Activated T-helper 1 cell treated with anti-CD3 and anti-CD28 coated beads, Interleukin-2, amount 50 U/mL, for 16 hours (primary cell): ENCODE results near the gene ARHGEF4.
"Not testable (repeated sequence)": the region's sequence is repeated elsewhere in the genome, so short reads cannot be mapped to it uniquely, and the experiment has no call there.

ENCODE experiments used
- DNase-seq, 2 donors: peaks; one replicate each; pipeline ENCODE4 v3.0.0-alpha.2; 2020; ENCODE audit warnings: low read depth in 1 of 2, low spot score in 1 of 2

The ARHGEF4 gene

DNA sequence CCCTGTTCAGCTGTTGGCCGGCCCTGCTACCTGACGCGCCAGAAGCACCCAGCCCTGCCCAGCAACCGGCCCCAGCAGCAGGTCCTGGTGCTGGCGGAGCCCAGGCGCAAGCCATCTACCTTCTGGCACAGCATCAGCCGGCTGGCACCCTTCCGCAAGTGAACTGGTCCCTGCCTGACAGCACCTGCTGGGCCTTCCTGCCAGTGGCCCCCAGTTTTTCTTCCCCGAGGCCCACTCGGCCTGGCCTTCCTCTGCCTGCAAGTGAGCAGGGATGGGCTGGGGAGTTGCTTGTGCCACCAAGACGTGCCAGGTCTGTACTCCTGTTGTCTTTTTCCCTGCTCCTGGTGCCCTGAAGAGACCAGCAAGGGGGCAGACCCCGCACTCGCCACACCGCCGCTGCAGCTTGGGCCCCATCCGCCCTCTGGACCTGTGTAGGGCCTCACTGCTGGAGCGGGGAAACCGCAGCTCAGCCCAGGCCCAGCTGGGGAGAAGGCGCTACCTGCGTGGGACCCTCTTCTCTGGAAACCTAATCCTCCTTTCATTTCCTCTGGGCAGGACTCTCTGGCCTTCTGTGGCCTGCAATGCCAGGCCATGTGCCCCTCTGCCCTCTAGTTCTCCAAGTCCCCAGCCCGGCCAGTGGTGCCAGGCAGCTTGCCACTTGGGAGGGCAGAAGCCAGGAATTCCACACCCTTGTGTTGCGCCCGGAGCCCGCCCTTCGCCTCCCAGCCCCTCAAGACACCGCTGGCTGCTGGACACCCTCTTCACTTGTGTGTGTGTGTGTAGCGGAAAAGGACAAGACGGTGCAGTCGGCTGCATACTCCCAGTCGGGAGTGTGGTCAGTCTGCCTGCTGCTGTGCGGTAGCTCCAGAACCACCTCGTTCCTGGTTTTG is 209.6 kb downstream of the ARHGEF4 start:
- DNase-seq = no peak

DNA sequence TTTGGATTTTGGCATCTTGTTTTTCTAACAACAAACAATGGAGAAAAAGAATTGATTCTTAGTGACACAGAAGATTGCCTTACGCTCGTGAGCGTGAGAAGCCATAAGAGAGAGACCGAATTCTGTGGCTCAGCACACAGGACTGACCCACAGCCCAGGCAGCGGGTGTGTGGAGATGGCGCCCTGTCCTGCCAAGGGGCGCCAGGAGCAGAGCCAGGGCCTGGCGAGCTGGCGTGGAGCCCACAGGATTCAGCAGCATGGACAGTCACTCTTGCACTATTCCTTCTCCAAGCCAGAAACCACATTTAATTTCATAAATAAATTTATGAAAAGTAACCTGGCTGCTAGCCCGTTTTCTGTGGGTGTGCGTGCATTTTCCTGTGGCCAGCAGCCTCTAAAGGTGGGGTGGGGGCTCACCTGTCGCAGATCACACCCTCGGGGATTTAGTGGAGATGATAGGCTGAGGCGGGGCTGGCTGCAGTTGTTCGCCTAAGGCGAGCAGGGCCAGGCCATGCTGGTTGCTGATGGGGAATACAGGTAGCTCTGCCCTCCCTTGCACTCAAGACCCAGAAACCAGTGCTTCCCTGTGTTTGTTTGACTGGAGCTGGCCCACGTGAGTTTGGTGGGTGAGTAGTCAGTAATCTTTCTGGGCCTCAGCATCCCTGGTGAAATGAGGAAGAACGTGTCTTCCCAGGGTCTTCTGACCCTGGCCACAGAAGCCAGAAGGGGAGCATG is 210.4 kb downstream of the ARHGEF4 start:
- DNase-seq = no peak

DNA sequence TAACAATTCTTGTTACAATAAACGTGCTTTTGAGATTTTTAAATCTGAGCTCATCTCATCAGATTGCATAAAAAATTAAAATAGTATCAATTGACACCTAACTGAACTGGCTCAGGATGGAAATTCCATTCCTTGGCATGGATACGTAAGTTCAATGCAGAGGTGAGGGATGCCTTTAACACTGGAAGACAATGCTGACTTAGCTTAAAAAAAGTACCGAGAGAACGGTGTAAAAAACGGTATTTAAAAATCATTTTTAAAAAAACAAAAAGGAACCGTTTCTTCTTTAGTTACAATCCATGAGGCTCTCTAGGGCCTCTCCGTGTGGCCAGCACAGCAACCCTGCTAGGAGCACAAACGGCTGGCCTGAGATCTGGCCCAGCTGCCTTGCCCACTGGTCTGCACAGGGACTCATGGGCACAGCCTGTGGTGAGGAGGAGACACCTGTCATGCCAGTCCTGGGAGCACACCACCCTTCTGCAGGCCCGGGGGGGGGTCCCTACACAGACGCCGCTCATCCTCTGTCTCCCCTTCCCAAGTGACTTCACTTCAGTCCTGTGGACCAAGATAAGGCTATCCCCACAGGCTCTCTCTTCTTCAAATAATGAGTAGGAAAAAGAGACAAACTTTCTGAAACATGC is 211.3 kb downstream of the ARHGEF4 start:
- DNase-seq = no peak

DNA sequence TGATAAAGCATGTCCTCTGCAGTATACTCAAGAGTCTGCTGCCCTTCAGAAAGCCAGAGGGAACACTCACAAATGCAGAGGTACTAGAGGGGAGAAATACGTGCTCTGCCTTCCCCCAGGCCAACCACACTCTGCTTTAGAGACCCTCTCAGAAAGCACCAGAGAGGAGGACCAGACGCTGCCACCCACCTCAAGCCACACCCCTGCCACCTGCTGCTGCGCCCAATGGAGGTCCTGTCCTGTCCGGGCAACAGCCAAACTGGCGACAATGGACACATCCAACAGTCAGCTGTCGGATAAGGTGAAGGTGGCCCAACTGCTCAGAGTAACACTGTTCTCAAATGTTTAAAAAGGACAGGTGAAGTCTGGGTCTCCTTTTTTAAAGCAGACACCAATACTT is 211.9 kb downstream of the ARHGEF4 start:
- no peak for DNase-seq

DNA sequence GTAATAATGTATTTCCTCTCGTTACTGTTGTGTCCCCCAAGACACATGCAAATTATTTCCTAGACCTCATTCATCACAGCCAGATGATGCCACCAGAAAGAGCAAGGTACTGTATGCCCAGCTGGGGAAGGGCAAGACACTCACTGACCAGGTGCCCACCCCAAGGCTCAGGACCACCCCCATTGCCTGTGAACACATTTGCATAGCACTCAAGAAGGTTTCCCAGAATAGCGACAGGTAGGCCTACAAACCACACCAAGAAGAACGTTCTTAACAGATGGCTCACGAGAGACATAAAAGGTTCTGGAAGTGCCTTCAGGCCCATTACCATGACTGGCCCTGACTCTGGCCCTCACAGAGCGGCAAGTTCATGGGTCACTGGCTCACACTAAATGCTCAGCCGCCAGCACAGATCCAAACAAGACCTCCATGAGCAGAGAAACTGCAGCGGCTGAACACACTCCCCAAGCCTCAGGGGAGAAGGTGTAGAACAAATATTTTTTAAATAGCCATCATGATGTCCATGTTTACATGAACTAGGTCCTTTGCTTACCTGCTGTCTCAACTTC is 212.5 kb downstream of the ARHGEF4 start:
- DNase-seq = no peak

DNA sequence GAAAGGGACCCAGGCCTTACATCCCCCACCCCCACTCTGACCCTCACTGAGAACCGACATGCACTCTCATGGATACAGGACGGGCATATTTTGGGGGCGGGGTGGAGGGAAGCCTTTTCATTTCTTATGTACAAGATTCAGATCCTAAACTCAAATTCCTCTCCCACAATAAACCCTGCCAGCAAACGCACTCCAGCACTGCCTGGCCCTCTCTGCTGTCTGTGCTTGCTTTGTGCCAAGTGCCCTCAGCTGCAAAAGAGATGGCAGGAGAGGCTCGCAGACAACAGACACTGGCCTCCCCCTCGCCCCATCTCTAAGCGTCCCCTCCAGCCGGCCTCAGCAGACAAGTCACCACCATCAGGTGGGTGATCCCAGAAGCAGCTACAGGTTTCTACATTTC is 214.2 kb downstream of the ARHGEF4 start:
- no peak for DNase-seq

DNA sequence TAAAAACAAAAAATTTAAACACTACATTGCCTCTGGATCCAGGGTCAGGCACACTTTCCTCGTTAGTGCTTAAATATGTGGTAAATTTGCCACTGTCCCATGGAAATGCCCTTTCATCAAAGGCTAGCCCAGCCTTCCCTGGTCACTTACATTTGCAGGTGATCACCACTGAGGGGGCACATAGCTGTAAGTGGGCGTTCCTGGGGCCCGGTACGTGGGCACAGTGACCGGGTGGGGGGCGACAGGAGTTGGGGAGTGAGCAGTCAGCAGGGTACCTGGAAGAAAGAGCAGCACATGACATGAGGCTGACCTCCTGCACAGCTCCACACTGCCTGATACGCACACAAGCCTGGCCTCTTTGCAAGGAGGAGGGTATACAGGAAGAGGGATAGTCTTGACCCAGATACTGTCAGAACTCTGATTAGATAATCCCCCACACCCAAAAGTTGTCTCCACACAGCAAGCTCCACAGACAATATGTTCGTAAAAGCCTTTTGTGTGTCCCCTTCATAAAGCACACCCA is 216.1 kb downstream of the ARHGEF4 start:
- no peak for DNase-seq

DNA sequence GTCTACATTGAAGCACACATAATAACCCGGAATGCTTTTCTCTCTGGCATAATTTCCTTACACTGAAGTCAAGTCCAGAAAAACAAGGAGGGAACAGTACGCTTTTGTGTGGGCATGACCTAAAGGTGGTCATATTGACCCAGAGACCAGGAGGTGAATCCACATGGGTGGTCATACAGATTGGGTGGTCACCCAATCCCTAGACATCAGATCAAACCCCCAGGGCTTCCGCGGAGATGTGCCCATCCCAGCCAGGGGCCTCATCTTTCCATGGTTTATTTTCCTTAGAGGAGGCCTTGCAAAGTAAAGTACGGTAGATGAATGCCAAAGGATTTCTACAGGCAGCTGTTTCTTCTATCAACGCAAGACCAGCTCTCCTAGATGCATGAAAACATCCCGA is 217.8 kb downstream of the ARHGEF4 start:
- DNase-seq = no peak

DNA sequence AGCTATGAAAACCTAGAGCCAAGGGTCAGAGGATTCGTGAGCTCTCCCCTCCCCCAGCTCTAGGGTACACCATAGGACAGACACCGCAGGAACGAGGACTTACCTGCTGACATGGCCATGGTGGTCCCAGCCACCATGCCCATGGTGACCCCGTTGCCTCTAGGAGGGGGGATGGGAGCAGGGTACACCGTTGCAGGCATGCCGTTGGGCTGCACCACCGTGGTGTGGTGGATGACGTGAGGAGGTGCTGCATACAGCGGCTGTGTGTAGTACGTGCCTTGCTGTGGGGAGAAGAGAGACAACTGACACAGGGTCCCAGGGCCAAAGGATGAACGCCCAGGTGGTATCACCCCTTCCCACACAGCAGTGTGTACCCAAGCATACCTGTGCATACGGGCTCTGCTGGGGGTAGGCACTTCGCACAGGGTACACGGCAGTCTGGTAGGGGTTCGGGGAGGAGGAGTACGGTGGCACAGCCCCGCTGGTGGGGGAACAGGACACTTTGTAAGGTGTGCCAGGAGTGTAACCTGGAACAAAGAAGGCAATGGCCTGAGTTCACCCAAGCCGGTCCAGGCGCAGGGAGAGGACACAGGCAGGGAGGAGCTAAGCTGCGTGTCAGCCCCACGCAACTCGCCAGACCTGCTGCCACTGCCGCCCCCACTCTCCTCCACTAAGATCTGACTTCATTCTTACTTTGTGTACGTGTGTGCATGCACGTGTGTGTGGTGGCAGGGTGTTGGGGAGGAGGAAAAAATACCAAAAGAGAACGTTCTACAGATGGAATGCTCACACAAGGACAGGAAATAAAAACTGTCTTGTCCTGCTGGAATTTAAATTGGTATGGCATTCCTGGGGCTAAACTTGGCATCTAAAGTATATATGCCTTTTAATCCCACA is 218.7 kb downstream of the ARHGEF4 start:
- no peak for DNase-seq

DNA sequence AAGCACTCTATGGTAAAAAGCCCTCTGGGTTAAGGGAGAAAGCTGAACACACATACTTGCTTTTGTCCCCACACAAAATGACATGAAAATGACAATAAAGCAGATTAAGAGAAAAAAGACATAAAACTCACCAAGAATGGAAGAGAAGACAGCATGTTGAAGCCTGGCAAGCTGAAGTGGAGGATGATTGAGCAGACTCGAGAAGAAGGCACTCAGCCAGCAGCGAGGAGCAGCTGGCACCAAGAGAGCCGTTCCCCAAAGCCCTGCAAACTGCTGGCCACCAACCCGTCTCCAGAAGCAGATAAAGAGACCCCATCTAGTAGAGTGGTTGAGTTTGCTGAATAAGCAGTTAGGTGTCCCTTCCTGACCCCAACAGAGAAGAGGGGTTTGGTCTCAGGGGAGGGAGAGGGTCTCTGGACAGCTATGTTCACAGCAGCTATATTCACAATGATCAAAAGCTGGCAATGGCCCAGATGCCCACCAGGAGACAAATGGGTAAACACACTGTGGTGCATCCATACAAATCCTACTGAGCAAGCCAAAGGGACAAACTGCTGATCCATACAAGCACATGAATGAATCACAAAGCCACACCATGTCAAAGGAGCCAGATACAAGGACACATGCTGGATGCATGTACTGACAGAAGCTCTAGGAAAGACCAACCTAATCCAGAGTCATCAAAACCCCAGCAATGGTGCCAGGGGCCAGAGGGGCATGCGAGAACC is 219.7 kb downstream of the ARHGEF4 start:
- no peak for DNase-seq

DNA sequence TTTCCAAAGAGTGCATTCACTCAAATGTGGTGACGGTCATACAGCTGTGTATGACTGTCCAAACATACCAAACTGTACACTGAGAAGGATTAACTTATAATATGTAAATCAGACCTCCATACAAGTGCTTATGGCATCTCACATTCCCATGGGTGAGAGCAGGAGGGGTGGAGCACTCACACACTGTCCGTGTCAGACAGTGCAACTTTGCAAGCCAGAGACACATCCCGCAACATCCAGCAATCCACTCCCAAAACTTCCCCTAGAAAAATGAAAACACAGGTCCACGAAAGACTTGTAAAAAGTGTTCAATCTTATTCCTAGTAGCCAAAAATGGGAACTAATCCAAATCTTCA is 220.2 kb downstream of the ARHGEF4 start:
- DNase-seq = no peak

DNA sequence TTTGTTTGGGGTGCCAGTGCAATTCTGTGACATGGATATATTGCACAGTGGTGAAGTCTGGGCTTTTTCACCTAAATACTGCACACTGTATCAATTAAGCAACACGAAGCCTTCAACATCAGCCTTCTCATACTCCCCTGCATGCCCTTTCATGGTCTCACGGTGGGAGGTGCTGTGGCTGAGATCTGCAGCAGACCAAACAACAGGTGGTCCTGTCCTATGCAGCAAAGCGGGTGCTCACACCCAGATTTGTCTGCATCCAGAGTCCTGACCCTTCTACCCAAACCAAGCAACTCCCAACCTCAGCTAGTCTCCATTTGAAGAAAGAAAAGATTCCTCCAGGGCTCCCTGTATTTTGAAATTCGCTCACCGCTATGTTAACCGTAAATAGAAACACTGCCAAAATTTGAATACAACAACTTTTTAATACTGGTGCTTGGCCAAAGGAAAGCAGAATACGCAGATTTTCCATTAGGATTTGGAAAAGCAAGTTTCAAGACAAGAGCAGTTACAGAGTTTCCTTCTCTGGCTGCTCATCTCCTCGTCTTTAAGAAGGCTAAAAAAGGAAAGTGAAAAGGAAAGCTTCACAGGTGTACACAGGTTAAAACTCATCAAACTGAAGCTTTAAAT is 221.6 kb downstream of the ARHGEF4 start:
- no peak for DNase-seq

DNA sequence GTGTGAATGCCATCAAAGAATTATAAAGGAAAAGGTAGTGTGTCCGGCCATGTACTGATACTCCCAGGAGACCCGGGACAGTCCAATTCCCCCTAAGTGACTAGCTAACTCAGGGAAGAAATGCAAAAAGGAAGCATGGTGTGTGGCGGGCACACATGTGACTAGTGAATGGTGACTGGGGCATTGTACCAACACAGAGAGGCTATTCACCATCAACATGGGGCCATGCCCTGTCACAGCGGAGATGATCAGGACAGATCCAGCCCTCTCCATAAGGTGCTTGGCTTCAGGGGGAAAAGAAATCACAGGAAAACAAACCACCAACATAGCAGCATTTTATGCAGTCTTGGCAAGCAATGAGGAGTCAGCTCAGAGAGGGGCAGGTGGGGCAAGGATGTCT is 222.2 kb downstream of the ARHGEF4 start:
- no peak for DNase-seq

DNA sequence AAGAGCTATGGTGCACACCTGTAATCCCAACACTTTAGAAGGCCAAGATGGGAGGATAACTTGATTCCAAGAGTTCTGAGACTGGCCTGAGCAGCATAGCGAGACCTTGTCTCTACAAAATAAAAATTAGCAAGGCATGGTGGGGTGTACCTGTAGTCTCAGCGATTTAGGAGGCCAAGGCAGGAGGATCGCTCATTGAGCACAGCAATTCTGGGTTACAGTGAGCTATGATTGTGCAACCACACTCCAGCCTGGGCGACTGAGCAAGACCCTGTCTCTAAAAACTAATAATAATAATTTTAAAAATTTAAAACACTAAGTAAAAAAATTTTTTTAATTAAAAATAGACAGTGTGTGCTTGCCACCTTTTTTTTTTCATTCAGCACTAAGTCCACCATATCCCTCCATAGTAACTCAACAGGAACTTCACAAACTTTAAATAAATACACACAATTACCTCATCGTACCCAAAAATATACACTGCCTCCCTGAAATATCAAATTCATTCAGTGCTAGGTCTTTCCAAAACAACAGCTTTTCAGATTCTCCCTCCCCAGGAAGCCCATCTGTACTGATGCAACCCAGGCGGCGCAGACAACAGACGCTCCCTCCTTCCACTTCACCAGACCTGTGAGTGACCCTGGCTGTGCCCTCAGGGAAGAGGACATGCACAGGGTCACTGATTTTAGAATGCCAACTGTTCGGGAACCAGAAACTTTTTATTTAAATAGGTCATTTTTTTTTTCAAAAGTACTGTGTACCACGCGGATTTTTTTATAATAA is 227.0 kb downstream of the ARHGEF4 start:
- DNase-seq = no peak

DNA sequence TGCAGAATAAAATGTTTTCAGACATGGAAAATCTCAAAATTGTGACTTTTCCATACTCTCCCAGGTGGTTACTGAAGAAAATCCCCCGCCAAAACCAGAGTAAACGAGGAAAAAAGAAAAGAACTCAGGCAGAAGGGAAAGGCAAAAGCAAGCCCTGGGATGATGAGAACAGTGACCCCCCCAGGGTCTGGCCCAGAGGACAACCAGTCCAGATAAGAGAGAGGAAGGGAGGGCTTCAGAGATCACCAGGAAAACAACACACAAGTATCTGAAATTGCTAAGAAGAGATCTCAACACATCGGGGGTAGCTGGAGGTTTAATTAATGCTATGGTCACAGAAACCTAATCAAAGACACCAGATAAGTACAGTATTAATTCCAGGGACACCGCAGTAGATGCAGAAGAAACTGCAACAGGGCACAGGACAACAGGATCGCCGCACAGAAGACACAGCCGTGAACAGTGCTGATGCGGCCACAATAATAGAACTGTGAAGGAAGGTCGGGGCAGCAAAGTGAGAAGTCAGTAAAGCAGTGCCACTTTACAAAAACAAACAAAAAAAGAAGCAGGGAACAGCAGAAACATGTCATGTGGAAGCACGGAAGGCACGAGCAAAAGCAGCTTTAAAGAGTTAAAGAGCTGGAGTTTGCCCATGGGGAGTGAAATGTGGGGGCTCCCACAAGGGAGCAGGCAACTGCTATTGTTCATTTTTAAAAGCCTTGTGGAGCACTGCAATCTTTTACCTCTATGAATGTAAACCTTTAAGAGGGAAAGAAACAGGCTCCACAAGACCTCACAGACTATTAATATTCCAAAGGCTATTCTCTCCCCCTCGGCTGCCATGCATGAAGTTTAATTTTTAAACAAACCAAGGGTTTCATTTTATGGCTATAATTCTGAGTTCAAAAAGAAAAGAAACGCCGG is 228.1 kb downstream of the ARHGEF4 start:
- no peak for DNase-seq

DNA sequence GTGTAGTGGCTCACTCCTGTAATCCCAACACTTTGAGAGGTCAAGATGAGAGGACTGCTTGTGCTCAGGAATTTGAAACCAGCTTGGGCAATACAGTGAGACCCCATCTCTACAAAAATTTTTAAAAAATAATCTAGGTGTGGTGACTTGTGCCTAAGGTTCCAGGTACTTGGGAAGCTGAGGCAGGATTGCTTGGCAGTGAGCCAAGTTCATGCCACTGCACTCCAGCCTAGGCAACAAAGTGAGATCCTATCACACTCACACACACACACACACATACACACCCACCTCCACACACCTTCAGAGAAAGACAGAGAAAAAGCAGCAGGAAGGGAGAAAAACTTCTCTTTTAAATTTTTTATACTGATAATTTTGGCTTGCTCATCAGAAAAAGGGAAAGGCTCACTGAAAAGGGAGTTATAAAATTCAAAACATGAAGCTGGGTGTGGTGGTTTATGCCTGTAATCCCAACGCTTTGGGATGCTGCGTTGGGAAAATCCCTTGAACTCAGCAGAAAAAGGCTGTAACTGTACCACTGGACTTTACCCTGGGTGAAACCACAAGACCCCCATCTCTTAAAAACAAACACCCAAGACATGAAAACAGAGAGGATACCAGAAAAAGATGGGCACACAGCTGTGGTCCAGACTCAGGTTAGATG is 230.9 kb downstream of the ARHGEF4 start:
- no peak for DNase-seq

DNA sequence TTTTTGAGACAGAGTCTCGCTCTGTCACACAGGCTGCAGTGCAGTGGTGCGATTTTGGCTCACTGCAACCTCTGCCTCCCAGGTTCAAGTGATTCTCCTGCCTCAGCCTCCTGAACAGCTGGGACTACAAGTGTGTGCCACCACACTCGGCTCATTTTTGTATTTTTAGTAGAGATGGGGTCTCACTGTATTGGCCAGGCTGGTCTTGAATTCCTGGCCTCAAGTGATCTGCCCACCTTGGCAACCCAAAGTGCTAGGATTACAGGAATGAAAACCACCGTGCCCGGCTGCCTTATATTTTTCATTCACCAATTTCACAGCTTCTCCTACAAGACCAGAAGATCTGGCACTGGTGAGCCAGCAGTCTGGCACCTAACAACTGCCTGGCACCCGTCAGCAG is 231.5 kb downstream of the ARHGEF4 start:
- DNase-seq = not testable (repeated sequence)
